Hepatocyte (in vitro differentiated cells): Measurements from ENCODE around the gene RANGRF. TPM values are rescaled to one million over a fixed set of nuclear protein-coding genes. Genes with fewer than 3 reads are reported as not detected.

ENCODE experiments used
- DNase-seq: peaks from one replicate; pipeline ENCODE4 v3.0.0-alpha.2; 2016; ENCODE audit warnings: low spot score
- H2AFZ ChIP-seq: fragments of 200-600 bp; sonication (generic); 2 replicates; pipeline ENCODE4 v1.6.0; 2016; ENCODE audit warnings: antibody characterized with exemption, mild to moderate bottlenecking
- H3K27ac ChIP-seq: fragments of 200-600 bp; sonication (generic); 2 replicates; pipeline ENCODE4 v1.5.1; 2016; ENCODE audit warnings: mild to moderate bottlenecking
- H3K27me3 ChIP-seq: fragments of 200-600 bp; sonication (generic); 2 replicates; pipeline ENCODE4 v1.6.1; 2016
- H3K36me3 ChIP-seq: fragments of 200-600 bp; sonication (generic); replicated peaks from 2 replicates; pipeline ENCODE4 v1.5.1; 2016; ENCODE audit warnings: low read depth; ENCODE audit not compliant: insufficient read depth
- H3K4me1 ChIP-seq: fragments of 200-600 bp; sonication (generic); 2 replicates; pipeline ENCODE4 v1.5.1; 2016; ENCODE audit warnings: mild to moderate bottlenecking, moderate library complexity; ENCODE audit not compliant: insufficient read depth
- H3K4me2 ChIP-seq: fragments of 200-600 bp; sonication (generic); 2 replicates; pipeline ENCODE4 v1.6.0; 2016
- H3K4me3 ChIP-seq: fragments of 200-600 bp; sonication (generic); 2 replicates; pipeline ENCODE4 v1.5.1; 2016; ENCODE audit warnings: mild to moderate bottlenecking
- H3K79me2 ChIP-seq: fragments of 200-600 bp; sonication (generic); 2 replicates; pipeline ENCODE4 v1.6.0; 2017; ENCODE audit warnings: mild to moderate bottlenecking
- H3K9me2 ChIP-seq: fragments of 200-600 bp; sonication (generic); replicated peaks from 2 replicates; pipeline ENCODE4 v1.6.0; 2017; ENCODE audit warnings: mild to moderate bottlenecking; ENCODE audit not compliant: insufficient read depth
- H3K9me3 ChIP-seq: fragments of 200-600 bp; sonication (generic); 2 replicates; pipeline ENCODE4 v1.5.1; 2016; ENCODE audit warnings: low read depth, mild to moderate bottlenecking
- H4K20me1 ChIP-seq: fragments of 200-600 bp; sonication (generic); 2 replicates; pipeline ENCODE4 v1.6.0; 2016; ENCODE audit warnings: mild to moderate bottlenecking; ENCODE audit not compliant: insufficient read depth, poor library complexity, severe bottlenecking
- CTCF ChIP-seq: fragments of 200-600 bp; sonication (generic); IDR thresholded peaks from 2 replicates; pipeline ENCODE4 v1.5.1; 2016; ENCODE audit warnings: antibody characterized with exemption, mild to moderate bottlenecking; ENCODE audit not compliant: poor library complexity
- EZH2 ChIP-seq: fragments of 200-600 bp; sonication (generic); IDR thresholded peaks from 2 replicates; pipeline ENCODE4 v1.6.1; 2016; ENCODE audit warnings: antibody characterized with exemption, mild to moderate bottlenecking, borderline replicate concordance
- EZH2phosphoT487 ChIP-seq: fragments of 200-600 bp; sonication (generic); IDR thresholded peaks from one replicate; pipeline ENCODE4 v1.6.1; 2018; ENCODE audit warnings: antibody characterized with exemption, mild to moderate bottlenecking, low read depth, moderate library complexity; ENCODE audit not compliant: unreplicated experiment, severe bottlenecking
- WGBS: methylation state at CpG from one replicate; pipeline ENCODE4 v1.1.6; 2016; ENCODE audit warnings: low lambda C conversion rate; ENCODE audit errors: missing lambda C conversion rate; 5-methylcytosine and 5-hydroxymethylcytosine counted together
- polyA plus RNA-seq: library from polyadenylated mRNA; unstranded; fragments of >200 nt; fragmentation: Nextera tagmentation; extraction: Ambion mirVana; gene quantifications from 2 replicates; pipeline ENCODE4 v1.2.1, GENCODE V29; 2016
- total RNA-seq: library from RNA; depleted of rRNA; stranded (reverse); fragments of >200 nt; gene quantifications from 2 replicates; pipeline ENCODE4 v1.2.3, GENCODE V29; 2014

RANGRF gene
- total and polyA plus RNA-seq, 2 experiments from 2014 or later: 7.9 to 41.9 TPM

GRCh38 chr17:8322061-8322460, 33.6 kb downstream of the RANGRF start:
- Histone ChIP-seq H3K27me3 (peaks cover 5% of the 10 kb centered on the region), H3K9me3 (no peaks in the 10 kb centered on the region), H2AFZ (no peak overlapping the region), H3K79me2 (no peaks in the 10 kb centered on the region), H3K27ac (no peak overlapping the region), H3K4me1 (no peaks in the 10 kb centered on the region), H4K20me1 (no peaks in the 10 kb centered on the region), H3K4me3 (no peak overlapping the region), H3K36me3 (no peaks in the 10 kb centered on the region), H3K4me2 (no peak overlapping the region), H3K9me2 (no peaks in the 10 kb centered on the region)
- WGBS: 89% methylated on average over 8 of the region's 8 CpGs
- no peak for DNase-seq
- TF ChIP-seq CTCF: no peak

DNA sequence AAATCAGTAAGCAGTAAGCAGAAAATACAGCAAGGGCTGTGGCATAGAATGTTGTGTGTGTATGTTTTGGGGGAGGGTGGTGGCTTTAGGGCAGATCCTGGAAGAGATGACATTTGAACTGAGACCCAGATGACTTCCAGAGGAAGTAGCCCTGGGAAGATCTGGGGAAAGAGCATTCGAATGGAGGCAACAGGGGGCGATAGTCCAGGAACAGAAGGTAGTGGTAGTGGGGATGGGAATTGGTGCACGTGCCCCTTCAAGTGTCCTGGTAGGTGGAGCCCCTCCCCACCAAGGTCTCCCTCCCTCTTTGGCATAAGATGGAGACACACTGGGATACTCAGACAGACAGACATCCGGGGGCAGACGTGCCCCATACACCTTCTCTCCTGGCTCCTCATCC, 35.7 kb downstream of the RANGRF start:
- H3K9me2 ChIP-seq: no peaks in the 10 kb centered on the region
- no peaks in the 10 kb centered on the region for H3K79me2 ChIP-seq
- TF ChIP-seq EZH2: no peak
- TF ChIP-seq EZH2phosphoT487: no peak
- no peak for TF ChIP-seq CTCF
- no peak for DNase-seq
- H2AFZ ChIP-seq: no peak overlapping the region
- no peaks in the 10 kb centered on the region for H3K27me3 ChIP-seq
- no peaks in the 10 kb centered on the region for H3K9me3 ChIP-seq
- no peak overlapping the region for H3K4me2 ChIP-seq
- no peak overlapping the region for H3K27ac ChIP-seq
- no peaks in the 10 kb centered on the region for H4K20me1 ChIP-seq
- WGBS: 82% methylated on average over 5 of the region's 5 CpGs
- no peak overlapping the region for H3K4me3 ChIP-seq
- no peaks in the 10 kb centered on the region for H3K36me3 ChIP-seq
- H3K4me1 ChIP-seq: no peaks in the 10 kb centered on the region

DNA sequence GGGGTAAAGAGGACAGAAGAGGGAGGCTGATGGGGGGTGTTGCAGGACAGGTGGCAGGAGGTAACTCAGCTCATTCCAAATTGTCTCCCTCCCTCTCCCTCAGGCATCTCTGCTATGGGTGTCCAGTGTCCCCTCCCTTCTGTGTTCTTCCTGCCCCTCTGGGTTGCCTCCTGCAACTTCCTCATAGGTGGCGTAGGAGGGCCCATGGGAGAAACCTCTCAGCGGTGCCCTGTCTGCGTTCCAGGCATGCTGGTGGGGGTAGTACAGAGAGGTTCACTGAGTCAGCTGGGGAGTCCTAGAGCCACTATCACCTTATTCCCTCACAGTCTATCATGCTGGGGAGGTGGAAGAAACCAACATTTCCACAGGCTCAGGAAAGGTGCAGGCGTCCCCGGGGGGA, 36.5 kb downstream of the RANGRF start:
- no peaks in the 10 kb centered on the region for H3K36me3 ChIP-seq
- H4K20me1 ChIP-seq: no peaks in the 10 kb centered on the region
- H3K79me2 ChIP-seq: no peaks in the 10 kb centered on the region
- H3K27ac ChIP-seq: no peak overlapping the region
- no peak overlapping the region for H3K4me3 ChIP-seq
- no peaks in the 10 kb centered on the region for H3K9me3 ChIP-seq
- H3K27me3 ChIP-seq: no peaks in the 10 kb centered on the region
- H3K4me1 ChIP-seq: no peaks in the 10 kb centered on the region
- no peak overlapping the region for H2AFZ ChIP-seq
- no peaks in the 10 kb centered on the region for H3K9me2 ChIP-seq
- TF ChIP-seq CTCF: no peak
- TF ChIP-seq EZH2: no peak
- TF ChIP-seq EZH2phosphoT487: no peak
- no peak overlapping the region for H3K4me2 ChIP-seq
- DNase-seq: no peak
- 85% methylated on average over 5 of the region's 5 CpGs for WGBS
